PC-9 (cell line): ENCODE measurements around the gene ANXA6. TPM values are rescaled to one million over a fixed set of nuclear protein-coding genes. Genes with fewer than 3 reads are reported as not detected.

Experiments
- BruUV-seq: library from RNA; stranded (reverse); fragments of 400-500 nt; replicated peaks from 2 replicates; lab custom pipeline; 2021; lab: Mats Ljungman, UMichigan
- CTCF ChIA-PET: fragments of 300-600 bp; sonication (Branson Sonifier 250); formaldehyde crosslinking; loops from one replicate; lab custom pipeline; 2022; ENCODE audit warnings: antibody characterized with exemption; lab: Charles Lee
- POLR2A ChIA-PET: fragments of 300-600 bp; sonication (Branson Sonifier 250); formaldehyde crosslinking; loops from one replicate; lab custom pipeline; 2022; ENCODE audit warnings: antibody characterized with exemption; ENCODE audit not compliant: unreplicated experiment; lab: Charles Lee
- DNase-seq, 2 experiments: peaks; one replicate each; pipeline versions ENCODE4 v3.0.0 to v3.0.0-alpha.2; 2015 to 2022; ENCODE audit warnings: mixed read lengths in 1 of 2
- H2AFZ ChIP-seq: fragments of 200-600 bp; sonication (generic); 2 replicates; pipeline ENCODE4 v1.8.1; 2017; ENCODE audit warnings: antibody characterized with exemption
- H3F3A ChIP-seq: fragments of 200-600 bp; sonication (generic); 2 replicates; pipeline ENCODE4 v1.8.1; 2017; ENCODE audit warnings: antibody characterized with exemption, mild to moderate bottlenecking, low read depth; ENCODE audit not compliant: insufficient read depth
- H3K27ac ChIP-seq: fragments of 200-600 bp; sonication (generic); 2 replicates; pipeline ENCODE4 v1.6.1; 2016; ENCODE audit warnings: mixed run types
- H3K27me3 ChIP-seq: fragments of 200-600 bp; sonication (generic); 2 replicates; pipeline ENCODE4 v1.6.1; 2016; ENCODE audit warnings: low read depth, mixed run types; ENCODE audit not compliant: insufficient read depth
- H3K36me3 ChIP-seq: fragments of 200-600 bp; sonication (generic); 2 replicates; pipeline ENCODE4 v1.6.1; 2016; ENCODE audit warnings: low read depth, mixed run types
- H3K4me1 ChIP-seq: fragments of 200-600 bp; sonication (generic); replicated peaks from 2 replicates; pipeline ENCODE4 v1.6.1; 2016; ENCODE audit warnings: mixed run types; ENCODE audit not compliant: insufficient read depth
- H3K4me2 ChIP-seq: fragments of 200-600 bp; sonication (generic); 2 replicates; pipeline ENCODE4 v1.6.1; 2017; ENCODE audit warnings: mixed run types
- H3K4me3 ChIP-seq: fragments of 200-600 bp; sonication (generic); 2 replicates; pipeline ENCODE4 v1.6.1; 2016; ENCODE audit warnings: mixed run types
- H3K79me2 ChIP-seq: fragments of 200-600 bp; sonication (generic); 2 replicates; pipeline ENCODE4 v1.6.1; 2017; ENCODE audit warnings: low read depth, mixed run types
- H3K9me2 ChIP-seq: fragments of 200-600 bp; sonication (generic); 2 replicates; pipeline ENCODE4 v1.8.1; 2017; ENCODE audit warnings: mild to moderate bottlenecking; ENCODE audit not compliant: insufficient read depth
- H3K9me3 ChIP-seq: fragments of 200-600 bp; sonication (generic); 2 replicates; pipeline ENCODE4 v1.8.1; 2016; ENCODE audit warnings: low read depth; ENCODE audit not compliant: insufficient read depth
- H4K20me1 ChIP-seq: fragments of 200-600 bp; sonication (generic); 2 replicates; pipeline ENCODE4 v1.8.1; 2017; ENCODE audit not compliant: insufficient read depth
- CTCF ChIP-seq: fragments of 200-600 bp; sonication (generic); conservative IDR thresholded peaks from 2 replicates; pipeline ENCODE4 v1.6.1; 2017; ENCODE audit warnings: mixed run types, antibody characterized with exemption, mild to moderate bottlenecking, moderate library complexity
- EZH2 ChIP-seq: fragments of 200-600 bp; sonication (generic); IDR thresholded peaks from 2 replicates; pipeline ENCODE4 v1.8.0; 2017; ENCODE audit warnings: antibody characterized with exemption, low read depth
- intact Hi-C: fragments of 100-400 bp; cut with micrococcal nuclease; formaldehyde crosslinking; loops from one replicate; pipeline ENCODE4 v1.10.0; 2022; ENCODE audit not compliant: unreplicated experiment
- total RNA-seq: library from RNA; stranded (reverse); gene quantifications from 2 replicates; pipeline ENCODE4 v1.2.3, GENCODE V29; 2021

The ANXA6 gene
- total RNA-seq, 1 experiment from 2014 or later, result 22.4 TPM

GRCh38 chr5:151174612-151175101, 17.1 kb upstream of the ANXA6 start:
- DNase-seq, result no peak
- peaks cover 6% of the 10 kb centered on the region; the same call in 1 of the 2 replicates for H3K27me3 ChIP-seq
- BruUV-seq, result no TSS peak
- no peaks in the 10 kb centered on the region for H3F3A ChIP-seq
- no peaks in the 10 kb centered on the region for H4K20me1 ChIP-seq
- H3K4me1 ChIP-seq, result no peaks in the 10 kb centered on the region
- TF ChIP-seq EZH2, result no peak
- no peak for TF ChIP-seq CTCF
- H3K4me3 ChIP-seq, result no peak overlapping the region
- no peaks in the 10 kb centered on the region for H3K9me2 ChIP-seq
- no peaks in the 10 kb centered on the region for H3K79me2 ChIP-seq
- H3K9me3 ChIP-seq, result no peaks in the 10 kb centered on the region
- CTCF ChIA-PET, result no interaction called here
- no peak overlapping the region for H3K4me2 ChIP-seq
- POLR2A ChIA-PET, result no interaction called here
- no peak overlapping the region for H2AFZ ChIP-seq
- H3K27ac ChIP-seq, result no peak overlapping the region
- intact Hi-C loops, result no loop called here
- no peaks in the 10 kb centered on the region for H3K36me3 ChIP-seq

GRCh38 chr5:151173711-151174611, 16.4 kb upstream of the ANXA6 start:
- Histone ChIP-seq H3F3A (no peaks in the 10 kb centered on the region), H3K36me3 (no peaks in the 10 kb centered on the region), H3K4me3 (no peak overlapping the region), H3K27ac (no peak overlapping the region), H3K4me2 (no peak overlapping the region), H3K79me2 (no peaks in the 10 kb centered on the region), H3K9me2 (no peaks in the 10 kb centered on the region), H4K20me1 (no peaks in the 10 kb centered on the region), H2AFZ (no peak overlapping the region), H3K4me1 (no peaks in the 10 kb centered on the region), H3K27me3 (peaks cover 6% of the 10 kb centered on the region; the same call in 1 of the 2 replicates), H3K9me3 (no peaks in the 10 kb centered on the region)
- ChIA-PET POLR2A (no interaction called here), CTCF (no interaction called here)
- DNase-seq, result no peak
- TF ChIP-seq CTCF (no peak), EZH2 (no peak)
- intact Hi-C loops, result no loop called here
- no TSS peak for BruUV-seq

GRCh38 chr5:151171529-151171928, 13.9 kb upstream of the ANXA6 start:
- ChIA-PET POLR2A (no interaction called here), CTCF (no interaction called here)
- no peaks in the 10 kb centered on the region for H3K4me1 ChIP-seq
- no peaks in the 10 kb centered on the region for H4K20me1 ChIP-seq
- H3K4me3 ChIP-seq, result no peak overlapping the region
- no peaks in the 10 kb centered on the region for H3K9me3 ChIP-seq
- H3K36me3 ChIP-seq, result no peaks in the 10 kb centered on the region
- no peak overlapping the region for H2AFZ ChIP-seq
- BruUV-seq, result no TSS peak
- no peaks in the 10 kb centered on the region for H3K9me2 ChIP-seq
- H3F3A ChIP-seq, result no peaks in the 10 kb centered on the region
- no peak for DNase-seq
- no peaks in the 10 kb centered on the region for H3K27me3 ChIP-seq
- H3K79me2 ChIP-seq, result no peaks in the 10 kb centered on the region
- no peak for TF ChIP-seq EZH2
- no peak for TF ChIP-seq CTCF
- no peak overlapping the region for H3K27ac ChIP-seq
- no peak overlapping the region for H3K4me2 ChIP-seq
- intact Hi-C loops, result no loop called here
